Prostate gland (tissue), 2 donors: ENCODE data around the gene CTNNA2. TPM values are rescaled to one million over a fixed set of nuclear protein-coding genes. Genes with fewer than 3 reads are reported as not detected.

Source experiments
- DNase-seq: peaks from one replicate; pipeline ENCODE4 v3.0.0-alpha.2; 2019; ENCODE audit warnings: low spot score
- H3K27ac ChIP-seq, 2 donors: fragments of 200-600 bp; sonication (generic); 2 replicates each; pipeline ENCODE4 v1.5.1; 2017 to 2019
- H3K27me3 ChIP-seq: fragments of 200-600 bp; sonication (generic); replicated peaks from 2 replicates; pipeline ENCODE4 v1.5.1; 2019; ENCODE audit not compliant: insufficient read depth
- H3K36me3 ChIP-seq, 2 donors: fragments of 200-600 bp; sonication (generic); 1 replicate in 1 of 2; 2 replicates in 1 of 2; pipeline versions ENCODE4 v1.5.1 to v1.8.1; 2017 to 2019
- H3K4me1 ChIP-seq: fragments of 200-600 bp; sonication (generic); replicated peaks from 2 replicates; pipeline ENCODE4 v1.5.1; 2019
- H3K4me3 ChIP-seq, 2 donors: fragments of 200-600 bp; sonication (generic); 2 replicates each; pipeline ENCODE4 v1.5.1; 2017 to 2019
- H3K9me3 ChIP-seq: fragments of 200-600 bp; sonication (generic); 2 replicates; pipeline ENCODE4 v1.5.1; 2017
- POLR2A ChIP-seq: fragments of 450-650 bp; IDR thresholded peaks from one replicate; pipeline ENCODE4 v1.6.1; 2016; ENCODE audit warnings: antibody characterized with exemption, mild to moderate bottlenecking
- POLR2AphosphoS5 ChIP-seq: sonication (generic); formaldehyde crosslinking; IDR thresholded peaks from one replicate; pipeline ENCODE4 v1.6.1; 2017; ENCODE audit warnings: antibody characterized with exemption
- WGBS: methylation state at CpG from one replicate; pipeline ENCODE4 v1.1.5; 2018; 5-methylcytosine and 5-hydroxymethylcytosine counted together
- intact Hi-C: fragments of 100-400 bp; cut with DNase I; formaldehyde crosslinking; loops from one replicate; pipeline ENCODE4 v1.14.2; 2022
- total RNA-seq, 2 donors: library from RNA; depleted of rRNA; stranded (reverse); fragments of >200 nt; gene quantifications; one replicate each; pipeline ENCODE4 v1.1.0, GENCODE V29; 2016
- TF ChIP-seq, protein P1 (sequence below), 4 experiments: fragments of 200-600 bp in 2 of 4; fragments of 450-650 bp in 2 of 4; sonication (generic) in 2 of 4; IDR thresholded peaks; 1 replicate in 3 of 4; 2 replicates in 1 of 4; pipeline ENCODE4 v1.5.1; 2016 to 2019; ENCODE audit warnings: antibody characterized with exemption in 4 of 4, mild to moderate bottlenecking in 2 of 4, moderate library complexity in 2 of 4

The CTNNA2 gene
- total RNA-seq, 2 donors from 2014 or later, result 24.3 TPM; not detected in 1

DNA sequence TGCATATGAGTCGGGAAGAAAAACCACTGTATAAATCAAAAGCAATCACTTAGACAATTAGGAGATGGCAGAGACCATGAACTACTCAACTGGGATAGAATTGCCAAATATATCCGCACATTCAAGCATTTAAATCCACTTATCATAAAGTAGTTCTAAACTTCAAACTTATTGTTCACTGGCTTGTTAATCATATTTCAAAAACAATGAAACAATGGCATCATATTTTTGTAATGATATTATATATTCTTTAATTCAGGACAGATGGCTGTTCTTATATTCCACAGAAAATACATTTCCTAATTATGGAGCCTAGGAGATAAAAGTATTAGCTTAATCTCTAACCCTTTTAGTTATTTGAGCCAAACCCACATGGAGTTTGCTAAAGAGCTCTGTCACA is 263.6 kb downstream of the CTNNA2 start:
- 88% methylated on average over 2 of the region's 2 CpGs for WGBS
- Histone ChIP-seq H3K4me1 (no peaks in the 10 kb centered on the region), H3K27ac (no peak overlapping the region), H3K4me3 (no peak overlapping the region), H3K36me3 (no peaks in the 10 kb centered on the region), H3K27me3 (no peaks in the 10 kb centered on the region), H3K9me3 (no peaks in the 10 kb centered on the region)
- TF ChIP-seq, protein P1, sequence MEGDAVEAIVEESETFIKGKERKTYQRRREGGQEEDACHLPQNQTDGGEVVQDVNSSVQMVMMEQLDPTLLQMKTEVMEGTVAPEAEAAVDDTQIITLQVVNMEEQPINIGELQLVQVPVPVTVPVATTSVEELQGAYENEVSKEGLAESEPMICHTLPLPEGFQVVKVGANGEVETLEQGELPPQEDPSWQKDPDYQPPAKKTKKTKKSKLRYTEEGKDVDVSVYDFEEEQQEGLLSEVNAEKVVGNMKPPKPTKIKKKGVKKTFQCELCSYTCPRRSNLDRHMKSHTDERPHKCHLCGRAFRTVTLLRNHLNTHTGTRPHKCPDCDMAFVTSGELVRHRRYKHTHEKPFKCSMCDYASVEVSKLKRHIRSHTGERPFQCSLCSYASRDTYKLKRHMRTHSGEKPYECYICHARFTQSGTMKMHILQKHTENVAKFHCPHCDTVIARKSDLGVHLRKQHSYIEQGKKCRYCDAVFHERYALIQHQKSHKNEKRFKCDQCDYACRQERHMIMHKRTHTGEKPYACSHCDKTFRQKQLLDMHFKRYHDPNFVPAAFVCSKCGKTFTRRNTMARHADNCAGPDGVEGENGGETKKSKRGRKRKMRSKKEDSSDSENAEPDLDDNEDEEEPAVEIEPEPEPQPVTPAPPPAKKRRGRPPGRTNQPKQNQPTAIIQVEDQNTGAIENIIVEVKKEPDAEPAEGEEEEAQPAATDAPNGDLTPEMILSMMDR (IDR thresholded peaks at IDR 0.05), result no peak
- TF ChIP-seq POLR2AphosphoS5 (no peak), POLR2A (no peak)
- DNase-seq, result no peak
- intact Hi-C loops, result no loop called here

DNA sequence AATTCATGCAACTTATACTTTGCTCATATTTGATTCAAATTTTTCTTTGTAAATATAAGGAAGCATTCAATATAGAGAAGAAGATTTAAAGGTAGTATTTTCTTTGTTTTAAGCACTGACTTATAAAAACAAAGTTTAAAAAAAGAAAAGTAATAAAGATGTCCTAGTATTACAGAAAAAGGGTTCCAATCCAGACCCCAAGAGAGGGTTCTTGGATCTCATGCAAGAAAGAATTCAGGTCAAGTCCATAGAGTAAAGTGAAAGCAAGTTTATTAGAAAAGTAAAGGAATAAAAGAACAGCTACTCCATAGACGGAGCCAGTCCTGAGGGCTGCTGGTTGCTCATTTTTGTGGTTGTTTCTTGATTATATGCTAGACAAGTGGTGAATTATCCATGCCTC is 267.9 kb downstream of the CTNNA2 start:
- intact Hi-C loops, result no loop called here

DNA sequence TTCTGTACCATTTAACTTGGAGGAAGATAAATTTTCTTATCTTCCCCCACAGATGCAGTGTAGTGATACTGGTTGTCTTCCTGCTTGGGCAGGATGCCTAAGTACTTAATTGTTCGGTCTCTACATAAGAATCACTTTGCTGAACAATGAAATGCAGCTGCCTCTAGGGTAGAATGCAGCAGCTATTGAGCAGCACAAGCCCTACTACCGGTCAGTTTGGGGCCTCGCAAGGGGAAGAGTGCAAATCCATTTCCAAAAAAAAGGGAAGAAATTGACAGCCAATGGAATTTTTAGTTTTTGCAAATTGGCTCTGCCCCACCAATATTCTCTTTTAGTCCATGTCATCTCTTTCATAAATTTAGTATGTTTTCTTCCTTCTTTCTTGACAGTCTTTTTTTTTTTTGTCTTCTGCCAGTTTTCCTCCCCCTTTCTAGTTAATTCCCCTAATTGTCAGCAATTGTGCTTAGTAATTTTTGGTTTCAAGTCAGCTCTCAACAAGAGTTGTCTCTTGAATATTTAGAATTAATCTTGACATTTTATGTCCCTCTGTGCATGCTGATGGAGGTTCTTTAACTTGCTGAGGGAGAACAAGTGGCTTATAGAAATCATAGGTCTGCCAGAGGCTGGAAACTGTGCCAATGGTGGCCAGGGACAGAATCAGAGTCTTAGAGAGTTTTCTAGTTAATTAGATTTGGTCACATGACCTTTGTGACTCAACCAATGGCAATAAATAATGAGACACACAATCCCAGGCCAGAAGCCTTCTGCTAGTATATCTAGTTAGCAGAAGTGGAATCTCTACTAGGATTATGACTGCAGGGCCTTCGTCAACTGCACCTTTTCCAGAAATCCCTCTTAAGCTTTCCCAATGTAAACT is 270.0 kb downstream of the CTNNA2 start:
- DNase-seq, result no peak
- Histone ChIP-seq H3K4me3 (no peak overlapping the region), H3K9me3 (no peaks in the 10 kb centered on the region), H3K27ac (no peak overlapping the region), H3K4me1 (no peaks in the 10 kb centered on the region), H3K27me3 (no peaks in the 10 kb centered on the region), H3K36me3 (no peaks in the 10 kb centered on the region)
- 54% methylated on average over 4 of the region's 4 CpGs for WGBS
- intact Hi-C loops, result no loop called here
- TF ChIP-seq POLR2A (no peak), POLR2AphosphoS5 (no peak)
- TF ChIP-seq, protein P1 (IDR thresholded peaks at IDR 0.05), result no peak

More for the DNA sequence above, 267.9 kb downstream of the CTNNA2 start:
- TF ChIP-seq, protein P1 (IDR thresholded peaks at IDR 0.05), result no peak
- TF ChIP-seq POLR2AphosphoS5 (no peak), POLR2A (no peak)
- no peak for DNase-seq
- H3K27me3 ChIP-seq, result no peaks in the 10 kb centered on the region
- no peaks in the 10 kb centered on the region for H3K36me3 ChIP-seq
- H3K4me1 ChIP-seq, result no peaks in the 10 kb centered on the region
- H3K27ac ChIP-seq, result no peak overlapping the region
- WGBS, result 41% methylated on average over 1 of the region's 1 CpG
- H3K9me3 ChIP-seq, result no peaks in the 10 kb centered on the region
- H3K4me3 ChIP-seq, result no peak overlapping the region

DNA sequence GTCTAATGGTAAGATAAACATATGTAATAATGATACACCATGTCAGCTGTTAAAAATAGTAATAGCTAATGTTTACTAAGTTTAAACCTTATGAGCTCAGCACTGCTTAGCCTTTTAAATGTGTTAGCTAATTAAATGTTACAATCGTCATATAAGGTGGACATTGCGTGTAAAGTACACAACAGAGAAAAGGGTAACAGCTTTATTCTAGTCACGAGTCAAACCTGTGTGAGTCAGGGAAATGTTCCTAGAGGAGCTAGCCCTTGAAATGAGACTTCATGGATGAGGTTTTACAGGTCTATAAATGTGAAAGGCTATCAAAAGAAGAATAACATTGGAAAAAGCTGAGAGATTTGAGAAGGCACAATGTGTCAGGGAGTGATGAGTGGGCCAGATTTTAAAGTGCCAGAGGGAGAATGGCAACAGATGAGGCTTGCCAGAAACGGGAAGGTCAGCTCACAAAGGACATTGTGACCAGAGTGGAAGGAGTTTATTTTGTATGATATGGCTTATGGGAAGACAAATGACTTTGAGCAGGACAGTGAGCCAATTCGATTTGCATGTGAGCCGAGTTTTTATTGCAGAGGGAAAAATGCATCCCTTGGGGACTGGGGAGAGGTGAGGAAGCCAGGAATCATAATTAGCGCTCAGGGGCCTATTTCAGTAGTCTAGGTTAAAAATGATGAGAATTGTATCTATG is 276.3 kb downstream of the CTNNA2 start:
- 30% methylated on average over 7 of the region's 7 CpGs for WGBS
- no peak for TF ChIP-seq POLR2A
- TF ChIP-seq, protein P1 (IDR thresholded peaks at IDR 0.05), result no peak
- TF ChIP-seq POLR2AphosphoS5, result peak; percentile 66
- Histone ChIP-seq H3K36me3 (no peaks in the 10 kb centered on the region), H3K4me3 (no peak overlapping the region), H3K9me3 (no peaks in the 10 kb centered on the region), H3K4me1 (no peaks in the 10 kb centered on the region), H3K27ac (no peak overlapping the region), H3K27me3 (no peaks in the 10 kb centered on the region)
- DNase-seq, result peak; percentile 7
- intact Hi-C loops, result no loop called here
